SK-N-MC (cell line): ENCODE results near the gene OR51E2.

Source experiments
- DNase-seq: peaks from one replicate; pipeline ENCODE4 v3.0.0-alpha.2; 2011; ENCODE audit warnings: low read depth, low spot score
- H3K27ac ChIP-seq: fragments of 200-600 bp; sonication (generic); 2 replicates; pipeline ENCODE4 v1.5.1; 2016; ENCODE audit warnings: mixed run types
- H3K36me3 ChIP-seq: fragments of 200-600 bp; sonication (generic); 2 replicates; pipeline ENCODE4 v1.6.1; 2017; ENCODE audit warnings: antibody characterized with exemption, low read length, mixed read lengths; ENCODE audit not compliant: insufficient read depth
- H3K4me3 ChIP-seq: fragments of 200-600 bp; sonication (generic); 2 replicates; pipeline ENCODE4 v1.5.1; 2016
- H3K9ac ChIP-seq: fragments of 200-600 bp; sonication (generic); 2 replicates; pipeline ENCODE4 v1.8.0; 2017; ENCODE audit warnings: mixed run types, mixed read lengths; ENCODE audit not compliant: insufficient read length
- H3K9me3 ChIP-seq: fragments of 200-600 bp; sonication (generic); 2 replicates; pipeline ENCODE4 v1.6.1; 2017; ENCODE audit warnings: low read depth, mild to moderate bottlenecking, antibody characterized with exemption, low read length, moderate library complexity, mixed read lengths
- EZH2 ChIP-seq: fragments of 200-600 bp; sonication (generic); IDR thresholded peaks from one replicate; pipeline ENCODE4 v1.6.1; 2017; ENCODE audit warnings: antibody characterized with exemption
- FOXP2 ChIP-seq: optimal IDR thresholded peaks from 2 replicates; pipeline ENCODE3; 2011; ENCODE audit warnings: mild to moderate bottlenecking, moderate library complexity; ENCODE audit not compliant: insufficient read depth; ENCODE audit errors: extremely low read length, control extremely low read depth
- POLR2AphosphoS5 ChIP-seq: IDR thresholded peaks from 2 replicates; pipeline ENCODE4 v1.6.1; 2012; ENCODE audit warnings: mild to moderate bottlenecking, low read depth, low read length, borderline replicate concordance

OR51E2 gene

DNA sequence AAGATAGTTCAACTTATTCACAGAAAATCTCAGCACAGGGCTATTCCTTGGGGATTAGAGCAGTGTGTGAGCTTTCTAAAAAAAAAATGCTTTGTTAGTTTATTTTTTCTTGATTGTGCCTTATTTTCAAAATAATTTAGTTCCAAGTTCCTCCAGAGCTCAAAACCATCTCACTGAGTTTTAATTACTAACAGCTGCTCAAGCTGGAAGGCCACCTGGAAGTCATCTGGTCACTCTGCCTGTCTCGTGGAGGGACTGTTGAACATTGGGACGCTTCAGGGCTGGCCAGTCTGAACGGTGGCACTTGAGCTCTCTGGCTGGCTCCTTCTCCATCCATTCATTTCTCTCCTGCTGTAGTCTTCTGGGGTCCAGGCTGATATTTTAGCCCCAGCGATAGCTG, 49.9 kb downstream of the OR51E2 start:
- no peak for DNase-seq
- no peak overlapping the region for H3K9ac ChIP-seq
- no peak overlapping the region for H3K4me3 ChIP-seq
- TF ChIP-seq POLR2AphosphoS5 (no peak), EZH2 (no peak), FOXP2 (no peak)
- no peaks in the 10 kb centered on the region for H3K36me3 ChIP-seq
- H3K9me3 ChIP-seq = no peaks in the 10 kb centered on the region
- no peak overlapping the region for H3K27ac ChIP-seq

DNA sequence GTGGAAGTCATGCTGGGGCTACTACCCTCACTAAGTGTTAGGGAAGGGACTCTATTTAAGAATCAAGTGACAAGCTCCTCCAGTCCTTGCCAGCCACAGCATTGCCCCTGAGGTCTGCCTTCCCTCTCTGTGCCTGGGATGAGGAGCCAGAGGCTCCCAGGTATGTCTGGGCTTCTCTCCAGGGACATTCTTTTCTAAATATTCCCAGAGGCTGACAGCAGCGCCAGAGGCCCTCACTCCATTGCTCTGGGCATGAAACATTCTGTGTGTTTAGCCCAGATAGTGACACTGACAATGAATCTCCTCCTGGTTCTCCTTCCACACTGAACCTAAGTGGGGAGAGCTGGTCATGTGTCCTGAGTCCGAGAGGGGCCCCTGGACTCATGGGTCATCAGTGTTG, 51.7 kb downstream of the OR51E2 start:
- H3K27ac ChIP-seq = no peak overlapping the region
- no peaks in the 10 kb centered on the region for H3K36me3 ChIP-seq
- TF ChIP-seq EZH2 = no peak
- TF ChIP-seq POLR2AphosphoS5 = no peak
- no peak for TF ChIP-seq FOXP2
- no peak for DNase-seq
- no peak overlapping the region for H3K9ac ChIP-seq
- no peak overlapping the region for H3K4me3 ChIP-seq
- no peaks in the 10 kb centered on the region for H3K9me3 ChIP-seq

DNA sequence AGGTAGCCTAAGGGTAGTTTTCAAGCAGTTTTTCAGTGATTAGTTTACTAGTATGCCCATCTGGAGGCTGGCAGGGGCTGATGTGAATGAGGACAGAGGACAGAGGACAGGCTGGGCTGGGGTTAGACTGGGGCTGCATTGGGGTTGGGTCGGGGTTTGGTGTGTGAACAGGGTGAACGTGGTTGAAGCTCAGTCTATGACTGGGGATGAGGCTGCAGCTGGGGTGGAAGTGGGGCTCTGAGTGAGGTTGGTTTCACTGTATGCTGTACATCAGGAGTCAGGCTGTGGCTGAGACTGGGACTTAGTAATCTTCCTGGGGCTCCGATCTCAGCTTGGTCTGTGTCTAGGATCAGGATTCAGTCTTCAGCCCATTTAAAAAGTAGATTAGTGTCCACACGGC, 53.4 kb downstream of the OR51E2 start:
- Histone ChIP-seq H3K36me3 (no peaks in the 10 kb centered on the region), H3K4me3 (no peak overlapping the region), H3K9ac (no peak overlapping the region), H3K27ac (no peak overlapping the region), H3K9me3 (no peaks in the 10 kb centered on the region)
- TF ChIP-seq FOXP2 = no peak
- DNase-seq = no peak

DNA sequence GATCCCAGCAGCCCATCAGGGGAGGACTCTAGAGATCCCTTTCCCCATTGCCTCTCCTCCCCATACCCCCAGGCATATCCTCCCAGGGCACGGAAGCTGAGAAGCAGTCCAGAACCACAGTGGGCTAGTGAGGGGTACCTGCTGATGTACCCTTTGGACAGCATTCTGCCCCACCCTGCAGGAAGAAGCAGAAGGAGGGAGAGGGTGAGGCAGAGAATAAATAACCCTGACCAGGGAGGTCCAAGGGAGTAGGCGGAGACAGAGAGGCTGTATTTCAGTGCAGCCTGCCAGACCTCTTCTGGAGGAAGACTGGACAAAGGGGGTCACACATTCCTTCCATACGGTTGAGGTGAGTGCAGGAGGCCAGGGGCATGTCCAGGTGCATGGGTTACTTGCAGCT, 54.0 kb downstream of the OR51E2 start, which contains the start of gene OR51E1:
OR51E1 (plus strand) TSS at position 301 of the 400 bp plus-strand sequence. CDS start 8,545 bp downstream, outside the sequence.
- no peak within 1 kb of the TSS for H3K4me3 ChIP-seq
- H3K36me3 ChIP-seq = no peaks in the 10 kb centered on the region
- no peaks in the 10 kb centered on the region for H3K9me3 ChIP-seq
- H3K9ac ChIP-seq = no peak within 1 kb of the TSS
- no peak within 1 kb of the TSS for H3K27ac ChIP-seq
- no peak for DNase-seq
- TF ChIP-seq POLR2AphosphoS5 (no peak), FOXP2 (no peak), EZH2 (no peak)

DNA sequence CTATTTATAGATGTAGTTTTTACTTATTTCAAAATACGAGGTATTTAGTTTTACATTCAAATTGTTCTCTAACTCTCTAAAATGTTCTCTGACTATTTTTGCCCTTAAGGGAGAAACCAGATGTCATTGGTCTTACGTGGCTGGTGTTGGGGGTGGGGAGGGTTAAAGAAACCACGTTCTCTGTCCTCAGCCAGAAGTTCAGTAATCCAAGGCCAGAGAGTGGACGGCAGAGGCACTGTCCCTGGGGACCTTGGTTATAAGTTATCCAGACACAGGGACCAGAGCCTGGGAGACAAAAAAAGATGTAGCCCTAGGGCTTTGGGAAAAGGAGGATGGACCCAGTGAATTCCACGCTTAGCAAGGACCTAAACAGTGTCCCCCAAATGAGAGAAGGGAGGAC, 54.6 kb downstream of the OR51E2 start:
- H3K9ac ChIP-seq = no peak overlapping the region
- TF ChIP-seq FOXP2 (no peak), EZH2 (no peak), POLR2AphosphoS5 (no peak)
- no peak for DNase-seq
- H3K4me3 ChIP-seq = no peak overlapping the region
- no peaks in the 10 kb centered on the region for H3K9me3 ChIP-seq
- H3K36me3 ChIP-seq = no peaks in the 10 kb centered on the region
- H3K27ac ChIP-seq = no peak overlapping the region

DNA sequence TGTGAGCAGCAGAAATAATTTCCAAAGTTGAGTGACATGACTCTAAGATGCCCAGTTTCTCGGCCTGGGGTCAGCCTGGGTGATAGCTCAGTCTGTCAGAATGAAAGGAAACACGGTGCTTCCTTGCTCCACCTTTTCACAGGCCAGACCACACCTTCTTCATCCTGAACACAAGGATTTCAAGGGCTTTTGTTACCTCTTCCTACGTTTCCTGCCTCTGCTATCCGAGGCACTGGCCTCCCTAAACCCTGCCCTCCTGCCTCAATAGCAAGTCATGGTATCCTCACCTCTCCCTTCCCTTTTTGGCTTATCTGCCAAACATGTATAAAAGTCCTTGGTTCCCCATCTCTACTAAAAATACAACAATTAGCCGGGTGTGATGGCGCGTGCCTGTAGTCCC, 55.6 kb downstream of the OR51E2 start:
- DNase-seq = no peak
- TF ChIP-seq POLR2AphosphoS5 (no peak), EZH2 (no peak), FOXP2 (no peak)
- Histone ChIP-seq H3K9ac (no peak overlapping the region), H3K27ac (no peak overlapping the region), H3K4me3 (no peak overlapping the region), H3K9me3 (no peaks in the 10 kb centered on the region), H3K36me3 (no peaks in the 10 kb centered on the region)

DNA sequence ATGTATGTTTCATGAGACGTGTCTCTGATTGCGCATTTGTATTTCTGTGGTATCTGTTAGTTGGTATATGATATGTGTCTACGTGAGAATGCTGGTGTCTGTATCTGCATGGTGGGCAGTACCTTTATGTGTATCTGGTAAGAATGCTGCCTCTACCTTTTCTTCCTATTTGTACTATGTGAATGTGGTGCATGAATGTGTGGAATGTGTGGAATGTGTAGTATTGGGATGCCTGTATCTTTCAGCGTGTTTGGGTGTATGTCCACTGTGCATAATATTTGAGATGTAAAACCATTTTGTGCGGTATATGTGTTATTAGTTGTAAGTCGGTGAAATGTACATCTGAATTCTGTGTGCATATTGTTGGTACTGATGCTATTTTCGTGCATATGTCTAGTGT, 56.2 kb downstream of the OR51E2 start:
- no peak overlapping the region for H3K9ac ChIP-seq
- TF ChIP-seq POLR2AphosphoS5 (no peak), EZH2 (no peak), FOXP2 (no peak)
- no peak overlapping the region for H3K4me3 ChIP-seq
- no peak overlapping the region for H3K27ac ChIP-seq
- no peaks in the 10 kb centered on the region for H3K36me3 ChIP-seq
- no peak for DNase-seq
- no peaks in the 10 kb centered on the region for H3K9me3 ChIP-seq

DNA sequence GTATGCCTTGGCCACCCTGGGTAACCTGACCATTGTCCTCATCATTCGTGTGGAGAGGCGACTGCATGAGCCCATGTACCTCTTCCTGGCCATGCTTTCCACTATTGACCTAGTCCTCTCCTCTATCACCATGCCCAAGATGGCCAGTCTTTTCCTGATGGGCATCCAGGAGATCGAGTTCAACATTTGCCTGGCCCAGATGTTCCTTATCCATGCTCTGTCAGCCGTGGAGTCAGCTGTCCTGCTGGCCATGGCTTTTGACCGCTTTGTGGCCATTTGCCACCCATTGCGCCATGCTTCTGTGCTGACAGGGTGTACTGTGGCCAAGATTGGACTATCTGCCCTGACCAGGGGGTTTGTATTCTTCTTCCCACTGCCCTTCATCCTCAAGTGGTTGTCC, 57.7 kb downstream of the OR51E2 start:
- TF ChIP-seq POLR2AphosphoS5 = no peak
- TF ChIP-seq FOXP2 = no peak
- no peak for TF ChIP-seq EZH2

DNA sequence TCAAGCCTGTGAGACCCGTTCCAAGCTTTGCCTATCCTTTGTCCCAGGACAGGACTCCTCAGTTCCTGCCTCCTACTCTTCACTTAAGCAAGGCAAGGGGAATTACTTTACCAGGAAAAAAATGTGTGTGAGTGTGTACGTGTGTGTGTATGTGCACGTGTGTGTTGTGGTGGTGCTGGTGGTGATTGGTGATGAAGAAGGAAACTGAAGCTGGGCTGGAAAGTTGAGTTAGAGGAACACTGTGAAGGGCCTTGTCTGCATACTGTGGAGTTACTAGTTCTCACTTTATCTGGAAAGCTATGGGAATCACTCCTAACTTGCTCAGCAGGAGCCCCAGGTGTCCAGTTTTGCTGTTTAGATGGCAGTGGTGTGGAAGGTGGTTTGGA, 60.0 kb downstream of the OR51E2 start:
- Histone ChIP-seq H3K27ac (no peak overlapping the region), H3K36me3 (no peaks in the 10 kb centered on the region), H3K9ac (no peak overlapping the region), H3K9me3 (no peaks in the 10 kb centered on the region), H3K4me3 (no peak overlapping the region)
- TF ChIP-seq EZH2 (no peak), FOXP2 (no peak), POLR2AphosphoS5 (no peak)
- DNase-seq = no peak

More for the DNA sequence above, 57.7 kb downstream of the OR51E2 start:
- Histone ChIP-seq H3K36me3 (no peaks in the 10 kb centered on the region), H3K9me3 (no peaks in the 10 kb centered on the region), H3K9ac (no peak overlapping the region), H3K4me3 (no peak overlapping the region), H3K27ac (no peak overlapping the region)
- no peak for DNase-seq
